A549 (cell line): Measurements from ENCODE around the gene XRCC4. TPM values are rescaled to one million over a fixed set of nuclear protein-coding genes. Genes with fewer than 3 reads are reported as not detected.

Experiments used
- ATAC-seq, 2 experiments: fragments of 200-7000 bp in 1 of 2; fragments of >200 bp in 1 of 2; cut with Nextera tagmentation in 1 of 2; cut with Tn5 transposase in 1 of 2; 3 replicates each; pipeline versions ENCODE4 v1.8.0 to v1.9.1; 2018 to 2020; ENCODE audit warnings: mild to moderate bottlenecking in 1 of 2, moderate library complexity in 1 of 2
- CTCF ChIA-PET: fragments of 300-600 bp; sonication (Branson Sonifier 250); formaldehyde crosslinking; extraction: SDS; loops from one replicate; lab custom pipeline; 2021; ENCODE audit warnings: antibody characterized with exemption, inconsistent platforms; lab: Yijun Ruan, JAX
- POLR2A ChIA-PET: fragments of 350-600 bp; formaldehyde crosslinking; extraction: SDS; loops from one replicate; lab custom pipeline; 2021; ENCODE audit warnings: antibody characterized with exemption, inconsistent platforms; lab: Yijun Ruan, JAX
- DNase-seq, 2 experiments: peaks; one replicate each; pipeline versions ENCODE4 v3.0.0 to v3.0.0-alpha.2; 2011 to 2016; ENCODE audit warnings: low read depth in 1 of 2, low spot score in 1 of 2
- FAIRE-seq: peaks from 2 replicates; lab custom pipeline; 2011; peaks lifted over from hg19 to GRCh38; lab: Jason Lieb, UNC
- H3K27ac ChIP-seq, 2 experiments: fragments of >200 bp; sonication (Bioruptor Twin); formaldehyde crosslinking; 3 replicates each; pipeline ENCODE4 v1.5.1; 2016 to 2017
- H3K4me1 ChIP-seq: fragments of >200 bp; sonication (Bioruptor Twin); formaldehyde crosslinking; 3 replicates; pipeline ENCODE4 v1.6.1; 2016
- H3K4me2 ChIP-seq: fragments of >200 bp; sonication (Bioruptor Twin); formaldehyde crosslinking; 3 replicates; pipeline ENCODE4 v1.6.1; 2016
- H3K4me3 ChIP-seq: fragments of >200 bp; sonication (Bioruptor Twin); formaldehyde crosslinking; 3 replicates; pipeline ENCODE4 v1.5.1; 2016
- H3K9me3 ChIP-seq: fragments of >200 bp; sonication (Bioruptor Twin); formaldehyde crosslinking; 3 replicates; pipeline ENCODE4 v1.6.1; 2016
- BHLHE40 ChIP-seq: IDR thresholded peaks from 2 replicates; pipeline ENCODE4 v1.6.1; 2012; ENCODE audit warnings: low read depth, low read length, inconsistent platforms
- CHD2 ChIP-seq: fragments of 150-350 bp; IDR thresholded peaks from 2 replicates; pipeline ENCODE4 v1.6.1; 2014; ENCODE audit warnings: low read length; ENCODE audit not compliant: partially characterized antibody
- EHMT2 ChIP-seq: fragments of 200-600 bp; sonication (generic); IDR thresholded peaks from 2 replicates; pipeline ENCODE4 v1.6.1; 2016; ENCODE audit warnings: antibody characterized with exemption, low read depth, mild to moderate bottlenecking, moderate library complexity
- EP300 ChIP-seq, 2 experiments: fragments of >200 bp; sonication (Bioruptor Twin); formaldehyde crosslinking; IDR thresholded peaks; 2 replicates in 1 of 2; 3 replicates in 1 of 2; pipeline ENCODE4 v1.6.1; 2016 to 2017
- FOSB ChIP-seq: fragments of 250-450 bp; sonication (Bioruptor Pico); IDR thresholded peaks from 2 replicates; pipeline ENCODE4 v1.5.0; 2020; ENCODE audit warnings: mild to moderate bottlenecking, moderate library complexity
- FOSL2 ChIP-seq, 2 experiments: fragments of 450-650 bp in 1 of 2; fragments of >200 bp in 1 of 2; sonication (Bioruptor Twin) in 1 of 2; formaldehyde crosslinking; IDR thresholded peaks; 2 replicates each; pipeline versions ENCODE4 v1.5.0 to v1.6.1; 2016 to 2020; ENCODE audit warnings: mild to moderate bottlenecking in 1 of 2, moderate library complexity in 1 of 2
- FOXS1 ChIP-seq: fragments of 250-450 bp; sonication (Bioruptor Pico); IDR thresholded peaks from 2 replicates; pipeline ENCODE4 v1.5.0; 2020; ENCODE audit warnings: mild to moderate bottlenecking, moderate library complexity
- HDAC2 ChIP-seq: fragments of 200-600 bp; sonication (generic); IDR thresholded peaks from 2 replicates; pipeline ENCODE4 v1.6.1; 2016
- HEYL ChIP-seq: fragments of 250-450 bp; sonication (Bioruptor Pico); IDR thresholded peaks from 2 replicates; pipeline ENCODE4 v1.8.0; 2021; ENCODE audit warnings: mild to moderate bottlenecking, moderate library complexity
- HOXB5 ChIP-seq: fragments of 250-450 bp; sonication (Bioruptor Pico); IDR thresholded peaks from 2 replicates; pipeline ENCODE4 v1.5.0; 2020; ENCODE audit warnings: mild to moderate bottlenecking, moderate library complexity
- JUN ChIP-seq, 2 experiments: fragments of >200 bp; sonication (Bioruptor Twin); formaldehyde crosslinking; IDR thresholded peaks; 2 replicates in 1 of 2; 3 replicates in 1 of 2; pipeline ENCODE4 v1.6.1; 2016 to 2017
- NFE2L2 ChIP-seq: fragments of 150-350 bp; conservative IDR thresholded peaks from 2 replicates; pipeline ENCODE4 v1.6.1; 2014; ENCODE audit warnings: low read length
- PHF8 ChIP-seq: fragments of 200-600 bp; sonication (generic); IDR thresholded peaks from 2 replicates; pipeline ENCODE4 v1.6.1; 2016; ENCODE audit warnings: low read depth, mild to moderate bottlenecking, antibody characterized with exemption, moderate library complexity, borderline replicate concordance
- RAD21 ChIP-seq, 2 experiments: fragments of >200 bp in 1 of 2; sonication (Bioruptor Twin) in 1 of 2; formaldehyde crosslinking in 1 of 2; IDR thresholded peaks in 1 of 2; conservative IDR thresholded peaks in 1 of 2; 2 replicates in 1 of 2; 3 replicates in 1 of 2; pipeline ENCODE4 v1.6.1; 2012 to 2018; ENCODE audit warnings: inconsistent platforms in 1 of 2
- RCOR1 ChIP-seq: fragments of 150-350 bp; IDR thresholded peaks from 2 replicates; pipeline ENCODE4 v1.6.1; 2014; ENCODE audit warnings: antibody characterized with exemption, low read length, low read depth
- RFX5 ChIP-seq: fragments of 450-650 bp; IDR thresholded peaks from 2 replicates; pipeline ENCODE4 v1.7.1; 2014; ENCODE audit warnings: antibody characterized with exemption, mild to moderate bottlenecking, moderate library complexity
- SREBF2 ChIP-seq: fragments of 450-650 bp; IDR thresholded peaks from 2 replicates; pipeline ENCODE4 v1.6.1; 2014; ENCODE audit warnings: mild to moderate bottlenecking, moderate library complexity
- WGBS: methylation state at CpG from one replicate; pipeline ENCODE4 v1.1.6; 2017; ENCODE audit errors: missing lambda C conversion rate; 5-methylcytosine and 5-hydroxymethylcytosine counted together
- polyA plus RNA-seq, 4 experiments: library from polyadenylated mRNA; depleted of rRNA in 3 of 4; stranded (reverse); fragments of >200 nt; fragmentation: RNase III in 1 of 4; extraction: RNeasy Plus Mini Kit Qiagen cat#74134 plus additional on column Dnase treatment in 1 of 4; gene quantifications; 2 replicates in 3 of 4; 3 replicates in 1 of 4; pipeline ENCODE4 v1.2.3, GENCODE V29; 2011 to 2017
- TF ChIP-seq, protein P1 (sequence below): fragments of 450-650 bp; IDR thresholded peaks from 2 replicates; pipeline ENCODE4 v1.6.1; 2014; ENCODE audit warnings: antibody characterized with exemption
- TF ChIP-seq, protein P2 (sequence below): IDR thresholded peaks from 2 replicates; pipeline ENCODE4 v1.6.1; 2012; ENCODE audit warnings: low read depth, borderline replicate concordance
- TF ChIP-seq, protein P3 (sequence below): IDR thresholded peaks from 2 replicates; pipeline ENCODE4 v1.6.1; 2012
- TF ChIP-seq, protein P4 (sequence below): IDR thresholded peaks from 2 replicates; pipeline ENCODE4 v1.6.1; 2012

The XRCC4 gene
- polyA plus RNA-seq, 2 of the 4 experiments (the other 2 are of a cell fraction) = 14.3 to 14.8 TPM

DNA sequence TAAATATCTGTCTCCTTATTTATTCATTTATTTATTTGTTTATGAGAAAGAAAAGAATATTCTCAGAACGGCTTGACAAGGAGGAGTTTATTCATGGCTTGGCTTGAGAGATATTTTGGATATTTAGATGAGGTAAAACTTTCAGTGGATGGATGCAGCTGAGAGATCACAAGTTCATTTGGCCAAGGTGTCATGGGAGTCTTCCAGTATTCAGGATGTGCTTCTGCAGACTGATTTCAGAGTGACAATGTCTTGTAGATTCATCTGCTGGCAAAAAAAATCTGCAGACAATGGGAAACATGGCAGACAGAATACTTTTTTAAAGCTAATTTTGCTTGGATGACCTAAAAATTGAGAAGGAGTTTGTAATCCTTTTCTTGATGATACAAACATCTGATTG, 38.5 kb downstream of the XRCC4 start:
- Histone ChIP-seq H3K4me3 (no peak overlapping the region), H3K4me1 (no peaks in the 10 kb centered on the region), H3K4me2 (no peak overlapping the region), H3K9me3 (peaks cover 13% of the 10 kb centered on the region; the same call in 2 of the 3 replicates), H3K27ac (no peak overlapping the region)
- CTCF ChIA-PET = no interaction called here
- no peak for FAIRE-seq
- DNase-seq = no peak
- ATAC-seq = no peak
- TF ChIP-seq HOXB5 (no peak), FOSL2 (IDR thresholded peaks at IDR 0.05) (no peak), FOSL2 (CRISPR knock-in tag; IDR thresholded peaks at IDR 0.05) (no peak), JUN (IDR thresholded peaks at IDR 0.05) (no peak)
- 71% methylated on average over 1 of the region's 1 CpG for WGBS
- POLR2A ChIA-PET = no interaction called here

DNA sequence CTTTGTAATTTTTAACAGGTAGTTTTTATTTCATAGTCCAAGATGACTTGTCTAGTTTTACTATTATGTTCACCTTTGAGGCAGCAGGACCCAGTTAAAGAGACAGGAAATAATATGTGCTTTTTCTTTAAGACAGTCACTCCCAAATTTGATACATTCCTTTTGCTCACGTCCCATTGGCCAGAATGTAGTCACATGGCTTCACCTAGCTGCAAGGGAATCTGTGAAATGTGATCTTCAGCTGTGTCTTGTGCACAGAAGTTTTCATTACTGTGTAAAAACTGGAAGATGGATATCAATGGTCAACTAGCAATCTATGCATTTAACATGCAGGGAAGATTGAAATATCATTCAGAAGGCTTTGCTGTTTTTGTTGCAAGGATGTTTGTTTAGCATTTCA, 41.1 kb downstream of the XRCC4 start:
- POLR2A ChIA-PET = no interaction called here
- peaks cover 10% of the 10 kb centered on the region; the same call in 2 of the 3 replicates for H3K9me3 ChIP-seq
- no peak for TF ChIP-seq RAD21 (conservative IDR thresholded peaks at IDR 0.05 in 1 of 2, IDR thresholded peaks at IDR 0.05 in 1 of 2)
- TF ChIP-seq, protein P1, sequence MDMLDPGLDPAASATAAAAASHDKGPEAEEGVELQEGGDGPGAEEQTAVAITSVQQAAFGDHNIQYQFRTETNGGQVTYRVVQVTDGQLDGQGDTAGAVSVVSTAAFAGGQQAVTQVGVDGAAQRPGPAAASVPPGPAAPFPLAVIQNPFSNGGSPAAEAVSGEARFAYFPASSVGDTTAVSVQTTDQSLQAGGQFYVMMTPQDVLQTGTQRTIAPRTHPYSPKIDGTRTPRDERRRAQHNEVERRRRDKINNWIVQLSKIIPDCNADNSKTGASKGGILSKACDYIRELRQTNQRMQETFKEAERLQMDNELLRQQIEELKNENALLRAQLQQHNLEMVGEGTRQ = peak; percentile 38; the same call in 1 of the 2 replicates
- DNase-seq = peak in 1 of 2 experiments; percentile 31
- no peak overlapping the region for H3K4me3 ChIP-seq
- CTCF ChIA-PET = no interaction called here
- WGBS = 71% methylated on average over 1 of the region's 1 CpG
- ATAC-seq = no peak
- no peak overlapping the region for H3K27ac ChIP-seq
- no peak overlapping the region for H3K4me2 ChIP-seq
- FAIRE-seq = no peak
- no peaks in the 10 kb centered on the region for H3K4me1 ChIP-seq

GRCh38 chr5:83118976-83119375, 41.6 kb downstream of the XRCC4 start:
- Histone ChIP-seq H3K4me1 (no peaks in the 10 kb centered on the region), H3K4me2 (no peak overlapping the region), H3K4me3 (no peak overlapping the region), H3K27ac (no peak overlapping the region), H3K9me3 (peaks cover 10% of the 10 kb centered on the region; the same call in 2 of the 3 replicates)
- DNase-seq = no peak
- 90% methylated on average over 1 of the region's 1 CpG for WGBS
- no peak for FAIRE-seq
- ATAC-seq = no peak
- CTCF ChIA-PET = no interaction called here
- POLR2A ChIA-PET = no interaction called here
- no peak for TF ChIP-seq RCOR1
- TF ChIP-seq EHMT2 = no peak
- TF ChIP-seq HDAC2 = no peak
- no peak for TF ChIP-seq NFE2L2
- TF ChIP-seq SREBF2 = no peak
- no peak for TF ChIP-seq BHLHE40
- TF ChIP-seq, protein P2, sequence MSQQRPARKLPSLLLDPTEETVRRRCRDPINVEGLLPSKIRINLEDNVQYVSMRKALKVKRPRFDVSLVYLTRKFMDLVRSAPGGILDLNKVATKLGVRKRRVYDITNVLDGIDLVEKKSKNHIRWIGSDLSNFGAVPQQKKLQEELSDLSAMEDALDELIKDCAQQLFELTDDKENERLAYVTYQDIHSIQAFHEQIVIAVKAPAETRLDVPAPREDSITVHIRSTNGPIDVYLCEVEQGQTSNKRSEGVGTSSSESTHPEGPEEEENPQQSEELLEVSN = no peak
- no peak for TF ChIP-seq FOXS1
- no peak for TF ChIP-seq EP300 (IDR thresholded peaks at IDR 0.05)
- no peak for TF ChIP-seq RFX5
- TF ChIP-seq CHD2 = no peak
- TF ChIP-seq, protein P3, sequence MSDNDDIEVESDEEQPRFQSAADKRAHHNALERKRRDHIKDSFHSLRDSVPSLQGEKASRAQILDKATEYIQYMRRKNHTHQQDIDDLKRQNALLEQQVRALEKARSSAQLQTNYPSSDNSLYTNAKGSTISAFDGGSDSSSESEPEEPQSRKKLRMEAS = no peak
- TF ChIP-seq, protein P4, sequence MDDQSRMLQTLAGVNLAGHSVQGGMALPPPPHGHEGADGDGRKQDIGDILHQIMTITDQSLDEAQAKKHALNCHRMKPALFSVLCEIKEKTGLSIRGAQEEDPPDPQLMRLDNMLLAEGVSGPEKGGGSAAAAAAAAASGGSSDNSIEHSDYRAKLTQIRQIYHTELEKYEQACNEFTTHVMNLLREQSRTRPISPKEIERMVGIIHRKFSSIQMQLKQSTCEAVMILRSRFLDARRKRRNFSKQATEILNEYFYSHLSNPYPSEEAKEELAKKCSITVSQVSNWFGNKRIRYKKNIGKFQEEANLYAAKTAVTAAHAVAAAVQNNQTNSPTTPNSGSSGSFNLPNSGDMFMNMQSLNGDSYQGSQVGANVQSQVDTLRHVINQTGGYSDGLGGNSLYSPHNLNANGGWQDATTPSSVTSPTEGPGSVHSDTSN = no peak
- TF ChIP-seq PHF8 = no peak
- no peak for TF ChIP-seq FOSB
- no peak for TF ChIP-seq RAD21 (conservative IDR thresholded peaks at IDR 0.05 in 1 of 2, IDR thresholded peaks at IDR 0.05 in 1 of 2)
- no peak for TF ChIP-seq HEYL (CRISPR knock-in tag)
